Activated B cell treated with CpG ODN at 0.5 μM for 24 hours (primary cell): Measurements from ENCODE around the gene TCF7L1. TPM values are rescaled to one million over a fixed set of nuclear protein-coding genes. Genes with fewer than 3 reads are reported as not detected.

Experiments used
- ATAC-seq: fragments of 200-7000 bp; cut with Tn5 transposase; one replicate; pipeline ENCODE4 v1.10.0; 2021; ENCODE audit warnings: low read depth, mild to moderate bottlenecking, moderate library complexity
- CTCF ChIA-PET: fragments of 350-600 bp; sonication (Branson Sonifier 250); formaldehyde crosslinking; loops from one replicate; lab custom pipeline; 2021; ENCODE audit warnings: antibody characterized with exemption; lab: Charles Lee
- POLR2A ChIA-PET: fragments of 350-600 bp; sonication (Branson Sonifier 250); formaldehyde crosslinking; loops from one replicate; lab custom pipeline; 2021; ENCODE audit warnings: antibody characterized with exemption; lab: Charles Lee
- DNase-seq: peaks from one replicate; pipeline ENCODE4 v3.0.0; 2022
- H3K27ac Mint-ChIP-seq: one replicate; pipeline ENCODE4 v1.8.0; 2020; ENCODE audit warnings: mixed read lengths
- H3K27me3 Mint-ChIP-seq: one replicate; pipeline ENCODE4 v1.8.0; 2021; ENCODE audit warnings: mixed read lengths
- H3K36me3 Mint-ChIP-seq: one replicate; pipeline ENCODE4 v1.8.0; 2021; ENCODE audit warnings: low read depth, mixed read lengths
- H3K4me1 Mint-ChIP-seq: one replicate; pipeline ENCODE4 v1.8.0; 2021; ENCODE audit warnings: mixed read lengths
- H3K4me3 Mint-ChIP-seq: one replicate; pipeline ENCODE4 v1.8.0; 2020; ENCODE audit warnings: mild to moderate bottlenecking, mixed read lengths
- H3K9me3 Mint-ChIP-seq: one replicate; pipeline ENCODE4 v1.8.0; 2020; ENCODE audit warnings: mixed read lengths
- intact Hi-C: fragments of 100-400 bp; cut with micrococcal nuclease; formaldehyde crosslinking; loops from one replicate; pipeline ENCODE4 v1.15.1; 2024
- total RNA-seq: library from RNA; stranded (reverse); gene quantifications from 2 replicates; pipeline ENCODE4 v1.2.3, GENCODE V29; 2022
- TF ChIP-seq, protein P1 (sequence below): fragments of 200-600 bp; IDR thresholded peaks from one replicate; pipeline ENCODE4 v1.8.0; 2022; ENCODE audit warnings: antibody characterized with exemption, mild to moderate bottlenecking

The TCF7L1 gene
- total RNA-seq, 1 donor from 2014 or later, result 0.07 TPM

GRCh38 chr2:85240055-85240454, 106.9 kb downstream of the TCF7L1 start:
- no peaks in the 10 kb centered on the region for H3K9me3 Mint-ChIP-seq
- H3K4me1 Mint-ChIP-seq, result no peaks in the 10 kb centered on the region
- ChIA-PET CTCF (no interaction called here), POLR2A (no interaction called here)
- H3K27me3 Mint-ChIP-seq, result peaks cover 53% of the 10 kb centered on the region
- ATAC-seq (no peak), DNase-seq (no peak)
- intact Hi-C loops, result no loop called here
- TF ChIP-seq, protein P1, sequence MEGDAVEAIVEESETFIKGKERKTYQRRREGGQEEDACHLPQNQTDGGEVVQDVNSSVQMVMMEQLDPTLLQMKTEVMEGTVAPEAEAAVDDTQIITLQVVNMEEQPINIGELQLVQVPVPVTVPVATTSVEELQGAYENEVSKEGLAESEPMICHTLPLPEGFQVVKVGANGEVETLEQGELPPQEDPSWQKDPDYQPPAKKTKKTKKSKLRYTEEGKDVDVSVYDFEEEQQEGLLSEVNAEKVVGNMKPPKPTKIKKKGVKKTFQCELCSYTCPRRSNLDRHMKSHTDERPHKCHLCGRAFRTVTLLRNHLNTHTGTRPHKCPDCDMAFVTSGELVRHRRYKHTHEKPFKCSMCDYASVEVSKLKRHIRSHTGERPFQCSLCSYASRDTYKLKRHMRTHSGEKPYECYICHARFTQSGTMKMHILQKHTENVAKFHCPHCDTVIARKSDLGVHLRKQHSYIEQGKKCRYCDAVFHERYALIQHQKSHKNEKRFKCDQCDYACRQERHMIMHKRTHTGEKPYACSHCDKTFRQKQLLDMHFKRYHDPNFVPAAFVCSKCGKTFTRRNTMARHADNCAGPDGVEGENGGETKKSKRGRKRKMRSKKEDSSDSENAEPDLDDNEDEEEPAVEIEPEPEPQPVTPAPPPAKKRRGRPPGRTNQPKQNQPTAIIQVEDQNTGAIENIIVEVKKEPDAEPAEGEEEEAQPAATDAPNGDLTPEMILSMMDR, result no peak
- H3K4me3 Mint-ChIP-seq, result no peak overlapping the region
- no peak overlapping the region for H3K27ac Mint-ChIP-seq
- no peaks in the 10 kb centered on the region for H3K36me3 Mint-ChIP-seq

DNA sequence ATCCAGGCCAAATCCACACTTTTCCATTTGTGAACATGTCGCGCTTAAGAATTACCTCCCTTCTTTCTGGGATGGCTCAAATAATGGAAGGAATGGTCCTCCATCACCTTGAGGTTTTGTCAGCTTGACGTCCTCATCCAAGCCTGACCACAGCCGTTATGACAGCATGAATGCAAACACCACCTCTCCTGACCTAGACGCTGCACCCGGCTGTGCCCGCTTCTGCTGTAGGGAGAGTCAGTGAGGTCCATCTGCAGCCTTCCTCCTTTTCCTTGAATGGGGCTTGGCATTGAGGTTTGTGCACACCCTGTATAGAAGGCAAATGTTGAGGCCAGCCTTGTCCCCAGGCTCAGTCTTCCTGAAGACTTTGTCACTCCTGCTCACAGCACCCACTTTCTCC, 109.1 kb downstream of the TCF7L1 start:
- intact Hi-C loops, result no loop called here
- Mint-ChIP-seq H3K4me1 (no peaks in the 10 kb centered on the region), H3K9me3 (no peaks in the 10 kb centered on the region), H3K36me3 (no peaks in the 10 kb centered on the region), H3K27me3 (peaks cover 43% of the 10 kb centered on the region), H3K27ac (no peak overlapping the region), H3K4me3 (no peak overlapping the region)
- TF ChIP-seq, protein P1, result no peak
- DNase-seq (no peak), ATAC-seq (no peak)
- ChIA-PET CTCF (no interaction called here), POLR2A (no interaction called here)

GRCh38 chr2:85243101-85244072, 110.2 kb downstream of the TCF7L1 start:
- intact Hi-C loops, result no loop called here
- CTCF ChIA-PET, result no interaction called here
- TF ChIP-seq, protein P1, result no peak
- no peak overlapping the region for H3K27ac Mint-ChIP-seq
- H3K27me3 Mint-ChIP-seq, result peaks cover 34% of the 10 kb centered on the region
- POLR2A ChIA-PET, result no interaction called here
- no peaks in the 10 kb centered on the region for H3K36me3 Mint-ChIP-seq
- no peak for DNase-seq
- H3K4me3 Mint-ChIP-seq, result no peak overlapping the region
- ATAC-seq, result peak; percentile 25
- no peaks in the 10 kb centered on the region for H3K9me3 Mint-ChIP-seq
- no peaks in the 10 kb centered on the region for H3K4me1 Mint-ChIP-seq

GRCh38 chr2:85244828-85245227, 111.6 kb downstream of the TCF7L1 start:
- Mint-ChIP-seq H3K27ac (no peak overlapping the region), H3K4me3 (no peak overlapping the region), H3K27me3 (peaks cover 24% of the 10 kb centered on the region), H3K36me3 (no peaks in the 10 kb centered on the region), H3K4me1 (no peaks in the 10 kb centered on the region), H3K9me3 (no peaks in the 10 kb centered on the region)
- no peak for ATAC-seq
- ChIA-PET CTCF (no interaction called here), POLR2A (no interaction called here)
- intact Hi-C loops, result no loop called here
- TF ChIP-seq, protein P1, result no peak
- no peak for DNase-seq

- Mint-ChIP-seq H3K27me3 (peaks cover 20% of the 10 kb centered on the region), H3K36me3 (no peaks in the 10 kb centered on the region), H3K4me3 (no peak overlapping the region), H3K27ac (no peak overlapping the region), H3K9me3 (no peaks in the 10 kb centered on the region), H3K4me1 (no peaks in the 10 kb centered on the region)
- TF ChIP-seq, protein P1, result no peak
- ChIA-PET POLR2A (no interaction called here), CTCF (no interaction called here)
- no peak for DNase-seq
- ATAC-seq, result no peak
- intact Hi-C loops, result no loop called here
Measured at GRCh38 chr2:85245891-85246290, 112.7 kb downstream of the TCF7L1 start.
